Omental fat pad (tissue), 3 donors: Measurements from ENCODE around the gene TARP.

Experiments used
- ATAC-seq: fragments of 150-250 bp; one replicate; pipeline ENCODE4 v1.9.1; 2016; ENCODE audit warnings: mild to moderate bottlenecking, moderate library complexity; ENCODE audit not compliant: low FRiP score
- DNase-seq: peaks from one replicate; pipeline ENCODE4 v3.0.0-alpha.2; 2019; ENCODE audit warnings: low spot score
- CTCF ChIP-seq, 3 donors: fragments of 450-650 bp; IDR thresholded peaks; one replicate each; pipeline ENCODE4 v1.5.1; 2016 to 2017; ENCODE audit warnings: antibody characterized with exemption in 3 of 3, mild to moderate bottlenecking in 3 of 3, moderate library complexity in 2 of 3

TARP gene

GRCh38 chr7:38318803-38319416, 45.5 kb upstream of the TARP start:
- no peak for ATAC-seq
- TF ChIP-seq CTCF (IDR thresholded peaks at IDR 0.05) = no peak
- DNase-seq = no peak

GRCh38 chr7:38318241-38318640, 44.8 kb upstream of the TARP start:
- no peak for ATAC-seq
- TF ChIP-seq CTCF (IDR thresholded peaks at IDR 0.05) = no peak

DNA sequence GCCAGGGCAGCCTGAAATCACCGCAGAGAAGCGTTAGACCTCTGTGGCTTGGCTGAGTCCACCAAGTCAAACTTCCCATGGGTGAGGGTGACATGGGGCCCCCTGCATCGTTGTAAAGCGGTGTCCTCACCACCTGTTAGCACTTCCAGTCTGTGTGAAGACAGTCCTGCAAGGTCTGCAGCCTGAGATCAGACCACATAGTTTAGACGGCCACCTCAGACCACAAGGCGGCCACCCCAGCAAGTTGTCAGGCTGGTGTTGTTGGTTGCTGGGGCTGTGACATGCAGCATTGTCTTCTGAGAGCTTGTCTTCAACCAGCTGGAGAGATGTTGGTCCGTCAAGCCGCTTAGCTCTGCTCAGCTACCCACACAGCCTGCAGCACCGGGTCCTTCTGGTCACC, 44.1 kb upstream of the TARP start:
- ATAC-seq = no peak
- DNase-seq = no peak
- TF ChIP-seq CTCF (IDR thresholded peaks at IDR 0.05) = no peak

More at GRCh38 chr7:38318241-38318640, 44.8 kb upstream of the TARP start:
- no peak for DNase-seq

GRCh38 chr7:38316733-38317360, 43.4 kb upstream of the TARP start:
- DNase-seq = no peak
- no peak for ATAC-seq
- no peak for TF ChIP-seq CTCF (IDR thresholded peaks at IDR 0.05)

DNA sequence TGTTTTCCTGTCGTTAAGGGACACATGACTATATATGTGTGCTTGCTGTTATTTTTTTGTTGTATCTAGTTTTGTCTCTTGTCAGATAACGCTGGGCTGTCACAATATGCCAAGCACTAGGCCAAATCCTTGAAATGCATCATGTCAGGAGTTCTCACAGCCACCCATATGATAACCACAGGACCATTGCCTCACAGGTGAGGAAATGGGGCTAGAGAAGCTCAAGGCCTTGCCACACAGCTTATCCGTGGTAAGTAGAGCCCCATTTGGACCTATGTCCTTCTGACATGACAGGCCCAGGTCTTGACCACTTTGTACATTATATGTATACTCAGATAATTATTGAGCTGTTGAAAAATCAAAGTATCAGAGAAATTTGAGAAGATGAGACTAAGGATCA, 42.0 kb upstream of the TARP start:
- ATAC-seq = no peak
- DNase-seq = no peak
- TF ChIP-seq CTCF (IDR thresholded peaks at IDR 0.05) = no peak

DNA sequence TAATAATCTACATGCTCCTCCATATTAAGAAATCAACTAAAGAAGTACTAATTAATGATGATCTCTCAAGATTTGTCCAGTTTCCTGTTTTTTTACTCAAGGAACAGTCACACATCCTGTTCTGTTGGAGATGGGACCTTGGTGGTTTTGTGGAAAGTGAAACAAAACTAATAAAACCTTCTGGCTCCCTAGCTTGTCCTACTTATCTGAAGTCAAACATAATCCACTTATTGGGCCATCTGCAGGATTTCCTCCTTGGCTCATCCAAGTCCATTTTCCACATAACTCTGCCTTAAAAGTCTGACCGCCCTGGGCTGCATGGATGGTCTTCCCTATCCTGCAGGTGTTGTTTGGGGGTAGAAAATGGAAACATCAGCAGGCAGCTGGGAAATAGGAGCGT, 39.4 kb upstream of the TARP start:
- no peak for TF ChIP-seq CTCF (IDR thresholded peaks at IDR 0.05)
- ATAC-seq (no peak), DNase-seq (no peak)

DNA sequence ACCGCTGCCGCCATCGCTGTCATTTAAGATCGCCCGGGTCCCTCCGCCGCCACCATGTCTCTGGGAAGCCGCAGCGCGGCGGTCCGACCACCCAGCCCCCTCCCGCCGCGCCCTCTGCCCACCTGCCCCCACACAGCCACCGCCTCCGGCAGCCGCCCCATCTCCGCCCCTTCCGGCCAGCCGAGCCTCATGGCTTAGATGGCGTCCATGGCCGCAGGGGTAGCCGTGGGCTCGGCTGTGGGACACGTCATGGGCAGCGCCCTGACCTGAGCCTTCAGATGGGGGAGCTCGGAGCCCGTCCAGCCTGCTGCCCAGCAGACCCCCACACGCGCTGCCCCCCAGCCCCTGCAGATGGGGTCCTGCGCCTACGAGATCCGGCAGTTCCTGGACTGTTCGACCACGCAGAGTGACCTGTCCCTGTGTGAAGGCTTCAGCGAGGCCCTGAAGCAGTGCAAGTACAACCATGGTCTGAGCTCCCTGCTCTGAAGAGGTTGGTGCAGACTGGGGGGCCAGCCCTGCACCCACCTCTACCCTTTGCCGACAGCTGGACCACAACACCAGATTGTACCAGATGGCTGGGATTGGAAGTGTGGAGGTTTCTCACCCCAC, 38.0 kb upstream of the TARP start:
- DNase-seq (no peak), ATAC-seq (no peak)
- TF ChIP-seq CTCF (IDR thresholded peaks at IDR 0.05) = no peak
